Ovary (tissue), 3 donors: ENCODE measurements around the gene TRUB2.

Source experiments
- CTCF ChIP-seq, 3 donors: fragments of 450-650 bp in 2 of 3; fragments of 200-600 bp in 1 of 3; IDR thresholded peaks; one replicate each; pipeline versions ENCODE4 v1.5.1 to v1.8.0; 2016 to 2022; ENCODE audit warnings: antibody characterized with exemption in 3 of 3, mild to moderate bottlenecking in 1 of 3
- EP300 ChIP-seq: sonication (generic); formaldehyde crosslinking; IDR thresholded peaks from one replicate; pipeline ENCODE4 v1.6.1; 2017; ENCODE audit warnings: antibody characterized with exemption
- POLR2A ChIP-seq: fragments of 450-650 bp; IDR thresholded peaks from one replicate; pipeline ENCODE4 v1.6.1; 2017; ENCODE audit warnings: antibody characterized with exemption, mild to moderate bottlenecking, moderate library complexity
- donor health status: DM: no; HTN: no; CAD: no.

- no peak for TF ChIP-seq CTCF (IDR thresholded peaks at IDR 0.05)
- no peak for TF ChIP-seq POLR2A
- no peak for TF ChIP-seq EP300
Measured at GRCh38 chr9:128259156-128259555, 63.1 kb downstream of the TRUB2 start.
